ENCODE data around the gene TNFRSF19.

TNFRSF19 gene

GRCh38 chr13:23656637-23657371, 86.6 kb downstream of the TNFRSF19 start:
- Histone ChIP-seq H3K27me3 (ENCODE audit: control insufficient read depth, insufficient read depth, low read length) (no peaks in the 10 kb centered on the region), H3K9ac (ENCODE audit: low read length) (no peak overlapping the region), H3K9me3 (ENCODE audit: control insufficient read depth, insufficient read depth, low read depth, low read length) (no peaks in the 10 kb centered on the region), H3K36me3 (ENCODE audit: control insufficient read depth, insufficient read depth, low read length) (no peaks in the 10 kb centered on the region), H3K4me3 (ENCODE audit: low read depth, low read length) (no peak overlapping the region), H3K27ac (ENCODE audit: low read depth, low read length) (no peak overlapping the region), H3K4me1 (ENCODE audit: control insufficient read depth, insufficient read depth, low read length) (peaks cover 23% of the 10 kb centered on the region)

- Histone ChIP-seq H3K9ac (ENCODE audit: low read length) (no peak overlapping the region), H3K27me3 (ENCODE audit: control insufficient read depth, insufficient read depth, low read length) (no peaks in the 10 kb centered on the region), H3K9me3 (ENCODE audit: control insufficient read depth, insufficient read depth, low read depth, low read length) (peaks cover 2% of the 10 kb centered on the region; the same call in 1 of the 2 replicates), H3K36me3 (ENCODE audit: control insufficient read depth, insufficient read depth, low read length) (no peaks in the 10 kb centered on the region), H3K4me1 (ENCODE audit: control insufficient read depth, insufficient read depth, low read length) (peaks cover 13% of the 10 kb centered on the region), H3K27ac (ENCODE audit: low read depth, low read length) (no peak overlapping the region), H3K4me3 (ENCODE audit: low read depth, low read length) (no peak overlapping the region)
Measured at GRCh38 chr13:23658929-23659541, 88.8 kb downstream of the TNFRSF19 start.

GRCh38 chr13:23660249-23660648, 90.0 kb downstream of the TNFRSF19 start:
- peaks cover 7% of the 10 kb centered on the region; the same call in 1 of the 2 replicates for H3K4me1 ChIP-seq (ENCODE audit: control insufficient read depth, insufficient read depth, low read length)
- peaks cover 2% of the 10 kb centered on the region; the same call in 1 of the 2 replicates for H3K9me3 ChIP-seq (ENCODE audit: control insufficient read depth, insufficient read depth, low read depth, low read length)
- H3K36me3 ChIP-seq (ENCODE audit: control insufficient read depth, insufficient read depth, low read length) = no peaks in the 10 kb centered on the region
- H3K4me3 ChIP-seq (ENCODE audit: low read depth, low read length) = no peak overlapping the region
- H3K27me3 ChIP-seq (ENCODE audit: control insufficient read depth, insufficient read depth, low read length) = no peaks in the 10 kb centered on the region
- H3K9ac ChIP-seq (ENCODE audit: low read length) = no peak overlapping the region
- H3K27ac ChIP-seq (ENCODE audit: low read depth, low read length) = no peak overlapping the region

- Histone ChIP-seq H3K4me1 (ENCODE audit: control insufficient read depth, insufficient read depth, low read length) (no peaks in the 10 kb centered on the region), H3K9ac (ENCODE audit: low read length) (no peak overlapping the region), H3K27ac (ENCODE audit: low read depth, low read length) (no peak overlapping the region), H3K9me3 (ENCODE audit: control insufficient read depth, insufficient read depth, low read depth, low read length) (peaks cover 2% of the 10 kb centered on the region; the same call in 1 of the 2 replicates), H3K27me3 (ENCODE audit: control insufficient read depth, insufficient read depth, low read length) (no peaks in the 10 kb centered on the region), H3K4me3 (ENCODE audit: low read depth, low read length) (no peak overlapping the region), H3K36me3 (ENCODE audit: control insufficient read depth, insufficient read depth, low read length) (no peaks in the 10 kb centered on the region)
Measured at GRCh38 chr13:23666582-23666981, 96.4 kb downstream of the TNFRSF19 start.

GRCh38 chr13:23667750-23668149, 97.5 kb downstream of the TNFRSF19 start:
- Histone ChIP-seq H3K36me3 (ENCODE audit: control insufficient read depth, insufficient read depth, low read length) (no peaks in the 10 kb centered on the region), H3K27ac (ENCODE audit: low read depth, low read length) (no peak overlapping the region), H3K4me1 (ENCODE audit: control insufficient read depth, insufficient read depth, low read length) (no peaks in the 10 kb centered on the region), H3K27me3 (ENCODE audit: control insufficient read depth, insufficient read depth, low read length) (no peaks in the 10 kb centered on the region), H3K9ac (ENCODE audit: low read length) (no peak overlapping the region), H3K9me3 (ENCODE audit: control insufficient read depth, insufficient read depth, low read depth, low read length) (no peaks in the 10 kb centered on the region), H3K4me3 (ENCODE audit: low read depth, low read length) (no peak overlapping the region)

GRCh38 chr13:23668562-23668961, 98.3 kb downstream of the TNFRSF19 start:
- Histone ChIP-seq H3K36me3 (ENCODE audit: control insufficient read depth, insufficient read depth, low read length) (no peaks in the 10 kb centered on the region), H3K27me3 (ENCODE audit: control insufficient read depth, insufficient read depth, low read length) (no peaks in the 10 kb centered on the region), H3K9me3 (ENCODE audit: control insufficient read depth, insufficient read depth, low read depth, low read length) (no peaks in the 10 kb centered on the region), H3K9ac (ENCODE audit: low read length) (no peak overlapping the region), H3K4me1 (ENCODE audit: control insufficient read depth, insufficient read depth, low read length) (peaks cover 5% of the 10 kb centered on the region; the same call in 1 of the 2 replicates), H3K27ac (ENCODE audit: low read depth, low read length) (no peak overlapping the region), H3K4me3 (ENCODE audit: low read depth, low read length) (no peak overlapping the region)

- no peak overlapping the region for H3K9ac ChIP-seq (ENCODE audit: low read length)
- H3K27ac ChIP-seq (ENCODE audit: low read depth, low read length) = no peak overlapping the region
- no peaks in the 10 kb centered on the region for H3K27me3 ChIP-seq (ENCODE audit: control insufficient read depth, insufficient read depth, low read length)
- H3K36me3 ChIP-seq (ENCODE audit: control insufficient read depth, insufficient read depth, low read length) = no peaks in the 10 kb centered on the region
- H3K9me3 ChIP-seq (ENCODE audit: control insufficient read depth, insufficient read depth, low read depth, low read length) = no peaks in the 10 kb centered on the region
- no peak overlapping the region for H3K4me3 ChIP-seq (ENCODE audit: low read depth, low read length)
- H3K4me1 ChIP-seq (ENCODE audit: control insufficient read depth, insufficient read depth, low read length) = peaks cover 12% of the 10 kb centered on the region; the same call in 1 of the 2 replicates
Measured at GRCh38 chr13:23670793-23671192, 100.6 kb downstream of the TNFRSF19 start.

- no peak overlapping the region for H3K9ac ChIP-seq (ENCODE audit: low read length)
- no peak overlapping the region for H3K4me3 ChIP-seq (ENCODE audit: low read depth, low read length)
Measured at GRCh38 chr13:23671377-23671776, 101.2 kb downstream of the TNFRSF19 start.

GRCh38 chr13:23671897-23672296, 101.7 kb downstream of the TNFRSF19 start:
- H3K4me3 ChIP-seq (ENCODE audit: low read depth, low read length) = no peak overlapping the region
- H3K36me3 ChIP-seq (ENCODE audit: control insufficient read depth, insufficient read depth, low read length) = no peaks in the 10 kb centered on the region
- no peaks in the 10 kb centered on the region for H3K9me3 ChIP-seq (ENCODE audit: control insufficient read depth, insufficient read depth, low read depth, low read length)
- no peak overlapping the region for H3K27ac ChIP-seq (ENCODE audit: low read depth, low read length)
- H3K4me1 ChIP-seq (ENCODE audit: control insufficient read depth, insufficient read depth, low read length) = peaks cover 12% of the 10 kb centered on the region; the same call in 1 of the 2 replicates
- no peak overlapping the region for H3K9ac ChIP-seq (ENCODE audit: low read length)
- no peaks in the 10 kb centered on the region for H3K27me3 ChIP-seq (ENCODE audit: control insufficient read depth, insufficient read depth, low read length)

More at GRCh38 chr13:23671377-23671776, 101.2 kb downstream of the TNFRSF19 start:
- no peaks in the 10 kb centered on the region for H3K27me3 ChIP-seq (ENCODE audit: control insufficient read depth, insufficient read depth, low read length)
- no peak overlapping the region for H3K27ac ChIP-seq (ENCODE audit: low read depth, low read length)
- no peaks in the 10 kb centered on the region for H3K36me3 ChIP-seq (ENCODE audit: control insufficient read depth, insufficient read depth, low read length)
- peaks cover 12% of the 10 kb centered on the region; the same call in 1 of the 2 replicates for H3K4me1 ChIP-seq (ENCODE audit: control insufficient read depth, insufficient read depth, low read length)
- H3K9me3 ChIP-seq (ENCODE audit: control insufficient read depth, insufficient read depth, low read depth, low read length) = no peaks in the 10 kb centered on the region

- H3K4me1 ChIP-seq (ENCODE audit: control insufficient read depth, insufficient read depth, low read length) = peaks cover 12% of the 10 kb centered on the region; the same call in 1 of the 2 replicates
- H3K9ac ChIP-seq (ENCODE audit: low read length) = no peak overlapping the region
- H3K36me3 ChIP-seq (ENCODE audit: control insufficient read depth, insufficient read depth, low read length) = no peaks in the 10 kb centered on the region
- H3K9me3 ChIP-seq (ENCODE audit: control insufficient read depth, insufficient read depth, low read depth, low read length) = peaks cover 2% of the 10 kb centered on the region; the same call in 1 of the 2 replicates
- no peaks in the 10 kb centered on the region for H3K27me3 ChIP-seq (ENCODE audit: control insufficient read depth, insufficient read depth, low read length)
- H3K27ac ChIP-seq (ENCODE audit: low read depth, low read length) = no peak overlapping the region
- no peak overlapping the region for H3K4me3 ChIP-seq (ENCODE audit: low read depth, low read length)
Measured at GRCh38 chr13:23672616-23673015, 102.4 kb downstream of the TNFRSF19 start.

GRCh38 chr13:23673354-23673753, 103.1 kb downstream of the TNFRSF19 start:
- no peaks in the 10 kb centered on the region for H3K36me3 ChIP-seq (ENCODE audit: control insufficient read depth, insufficient read depth, low read length)
- no peak overlapping the region for H3K9ac ChIP-seq (ENCODE audit: low read length)
- no peaks in the 10 kb centered on the region for H3K27me3 ChIP-seq (ENCODE audit: control insufficient read depth, insufficient read depth, low read length)
- H3K27ac ChIP-seq (ENCODE audit: low read depth, low read length) = no peak overlapping the region
- H3K4me3 ChIP-seq (ENCODE audit: low read depth, low read length) = no peak overlapping the region
- peaks cover 8% of the 10 kb centered on the region for H3K9me3 ChIP-seq (ENCODE audit: control insufficient read depth, insufficient read depth, low read depth, low read length)
- peaks cover 12% of the 10 kb centered on the region; the same call in 1 of the 2 replicates for H3K4me1 ChIP-seq (ENCODE audit: control insufficient read depth, insufficient read depth, low read length)
